GM21825 (cell line): Measurements from ENCODE around the gene IRX6.

Experiments used
- ATAC-seq: cut with Tn5 transposase; IDR thresholded peaks from one replicate; pipeline ENCODE4 v1.9.1; 2021; ENCODE audit warnings: mild to moderate bottlenecking, moderate library complexity; ENCODE audit not compliant: unreplicated experiment

IRX6 gene

GRCh38 chr16:55322327-55322726 is 1.7 kb upstream of the IRX6 start:
- ATAC-seq, result no peak

GRCh38 chr16:55324285-55325079 is 479 bp downstream of the IRX6 start:
- no peak for ATAC-seq

- no peak for ATAC-seq
Observed at GRCh38 chr16:55325080-55325447, 1.1 kb downstream of the IRX6 start.

GRCh38 chr16:55325458-55326109 is 1.6 kb downstream of the IRX6 start:
- ATAC-seq, result no peak

- no peak for ATAC-seq
Observed at GRCh38 chr16:55326261-55327092, 2.5 kb downstream of the IRX6 start.

GRCh38 chr16:55328611-55329569 is 4.9 kb downstream of the IRX6 start:
- no peak for ATAC-seq

GRCh38 chr16:55329791-55330428 is 5.9 kb downstream of the IRX6 start:
- no peak for ATAC-seq

- no peak for ATAC-seq
Observed at GRCh38 chr16:55330781-55331647, 7.0 kb downstream of the IRX6 start.

GRCh38 chr16:55331648-55332185 is 7.7 kb downstream of the IRX6 start:
- ATAC-seq, result no peak

GRCh38 chr16:55333684-55334083 is 9.7 kb downstream of the IRX6 start:
- no peak for ATAC-seq

- ATAC-seq, result no peak
Observed at GRCh38 chr16:55338646-55339045, 14.6 kb downstream of the IRX6 start.

- ATAC-seq, result no peak
Observed at GRCh38 chr16:55340445-55340844, 16.4 kb downstream of the IRX6 start.

- no peak for ATAC-seq
Observed at GRCh38 chr16:55341681-55342080, 17.7 kb downstream of the IRX6 start.

- ATAC-seq, result no peak
Observed at GRCh38 chr16:55346475-55346874, 22.5 kb downstream of the IRX6 start.

GRCh38 chr16:55349867-55350266 is 25.9 kb downstream of the IRX6 start:
- no peak for ATAC-seq

GRCh38 chr16:55350984-55351383 is 27.0 kb downstream of the IRX6 start:
- no peak for ATAC-seq

GRCh38 chr16:55351936-55352335 is 27.9 kb downstream of the IRX6 start:
- ATAC-seq, result no peak

GRCh38 chr16:55357241-55357640 is 33.2 kb downstream of the IRX6 start:
- no peak for ATAC-seq

- ATAC-seq, result no peak
Observed at GRCh38 chr16:55359946-55360345, 35.9 kb downstream of the IRX6 start.
